Calu3 (cell line): ENCODE measurements around the gene ARMC7. TPM values are rescaled to one million over a fixed set of nuclear protein-coding genes. Genes with fewer than 3 reads are reported as not detected.

Experiments used
- BruUV-seq: library from RNA; stranded (reverse); fragments of 400-500 nt; replicated peaks from 2 replicates; lab custom pipeline; 2021; lab: Mats Ljungman, UMichigan
- CTCF ChIA-PET: fragments of 300-600 bp; sonication (Branson Sonifier 250); formaldehyde crosslinking; loops from one replicate; lab custom pipeline; 2022; ENCODE audit warnings: antibody characterized with exemption; lab: Charles Lee
- DNase-seq: peaks from one replicate; pipeline ENCODE4 v3.0.0; 2022
- H3K27ac Mint-ChIP-seq: one replicate; pipeline ENCODE4 v1.8.0; 2022; ENCODE audit warnings: mixed read lengths; ENCODE audit not compliant: unreplicated experiment
- H3K27me3 Mint-ChIP-seq: one replicate; pipeline ENCODE4 v1.8.0; 2022; ENCODE audit warnings: mixed read lengths; ENCODE audit not compliant: unreplicated experiment
- H3K36me3 Mint-ChIP-seq: one replicate; pipeline ENCODE4 v1.8.0; 2022; ENCODE audit warnings: mild to moderate bottlenecking, moderate library complexity, mixed read lengths; ENCODE audit not compliant: insufficient read depth, unreplicated experiment
- H3K4me1 Mint-ChIP-seq: one replicate; pipeline ENCODE4 v1.8.0; 2022; ENCODE audit warnings: mild to moderate bottlenecking, low read depth, mixed read lengths; ENCODE audit not compliant: unreplicated experiment
- H3K4me3 Mint-ChIP-seq: one replicate; pipeline ENCODE4 v1.8.0; 2022; ENCODE audit warnings: mild to moderate bottlenecking, low read depth, moderate library complexity, mixed read lengths; ENCODE audit not compliant: unreplicated experiment
- H3K9me3 Mint-ChIP-seq: one replicate; pipeline ENCODE4 v1.8.0; 2022; ENCODE audit warnings: low read depth, mixed read lengths; ENCODE audit not compliant: unreplicated experiment
- intact Hi-C: fragments of 100-400 bp; cut with micrococcal nuclease; formaldehyde crosslinking; loops from one replicate; pipeline ENCODE4 v1.10.0; 2022; ENCODE audit not compliant: unreplicated experiment
- total RNA-seq: library from RNA; stranded (reverse); gene quantifications from 2 replicates; pipeline ENCODE4 v1.2.3, GENCODE V29; 2022
- TF ChIP-seq, protein P1 (sequence below): fragments of 200-600 bp; IDR thresholded peaks from one replicate; pipeline ENCODE4 v1.8.0; 2022; ENCODE audit warnings: antibody characterized with exemption; ENCODE audit not compliant: unreplicated experiment

ARMC7 gene
- total RNA-seq, 1 experiment from 2014 or later = 18.6 TPM

DNA sequence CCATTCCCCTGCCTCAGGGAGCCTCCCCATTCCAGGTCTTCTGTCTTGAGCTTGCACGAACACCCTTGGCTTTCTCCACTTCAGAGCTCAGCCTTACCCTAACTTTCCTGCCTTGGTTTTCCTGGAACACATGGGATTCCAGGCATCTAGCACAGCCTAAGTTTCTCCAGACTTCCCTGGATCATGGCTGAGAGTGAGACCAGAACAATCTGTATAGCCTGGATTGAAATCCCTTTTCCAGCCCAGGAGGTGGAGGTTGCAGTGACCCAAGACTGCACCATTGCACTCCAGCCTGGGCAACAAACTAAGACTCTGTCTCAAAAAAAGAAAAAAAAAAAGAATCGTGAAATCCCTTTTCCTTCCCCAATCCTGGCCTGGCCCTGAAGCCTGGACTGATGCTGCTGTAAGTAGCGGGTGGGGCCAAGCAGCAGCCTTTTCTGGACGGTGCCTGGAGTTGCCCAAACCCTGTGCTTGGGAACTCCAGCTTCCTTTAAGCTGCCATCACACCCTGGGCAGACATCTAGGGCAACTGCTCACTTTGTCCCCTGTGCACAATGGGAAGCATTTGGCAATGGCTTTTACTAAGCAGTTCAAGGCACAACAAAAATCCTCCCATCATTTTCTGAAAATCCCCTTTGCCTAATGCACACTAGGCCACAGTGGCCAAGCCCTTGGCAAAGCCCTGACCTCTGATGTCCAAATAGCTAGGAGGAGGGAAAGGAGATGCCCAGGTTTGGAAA lies 34.0 kb upstream of the ARMC7 start:
- H3K4me1 Mint-ChIP-seq = peaks cover 17% of the 10 kb centered on the region
- no peak overlapping the region for H3K27ac Mint-ChIP-seq
- no peak overlapping the region for H3K4me3 Mint-ChIP-seq
- no peaks in the 10 kb centered on the region for H3K27me3 Mint-ChIP-seq
- BruUV-seq = no TSS peak
- CTCF ChIA-PET = no interaction called here
- intact Hi-C loops = no loop called here
- TF ChIP-seq, protein P1, sequence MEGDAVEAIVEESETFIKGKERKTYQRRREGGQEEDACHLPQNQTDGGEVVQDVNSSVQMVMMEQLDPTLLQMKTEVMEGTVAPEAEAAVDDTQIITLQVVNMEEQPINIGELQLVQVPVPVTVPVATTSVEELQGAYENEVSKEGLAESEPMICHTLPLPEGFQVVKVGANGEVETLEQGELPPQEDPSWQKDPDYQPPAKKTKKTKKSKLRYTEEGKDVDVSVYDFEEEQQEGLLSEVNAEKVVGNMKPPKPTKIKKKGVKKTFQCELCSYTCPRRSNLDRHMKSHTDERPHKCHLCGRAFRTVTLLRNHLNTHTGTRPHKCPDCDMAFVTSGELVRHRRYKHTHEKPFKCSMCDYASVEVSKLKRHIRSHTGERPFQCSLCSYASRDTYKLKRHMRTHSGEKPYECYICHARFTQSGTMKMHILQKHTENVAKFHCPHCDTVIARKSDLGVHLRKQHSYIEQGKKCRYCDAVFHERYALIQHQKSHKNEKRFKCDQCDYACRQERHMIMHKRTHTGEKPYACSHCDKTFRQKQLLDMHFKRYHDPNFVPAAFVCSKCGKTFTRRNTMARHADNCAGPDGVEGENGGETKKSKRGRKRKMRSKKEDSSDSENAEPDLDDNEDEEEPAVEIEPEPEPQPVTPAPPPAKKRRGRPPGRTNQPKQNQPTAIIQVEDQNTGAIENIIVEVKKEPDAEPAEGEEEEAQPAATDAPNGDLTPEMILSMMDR = no peak
- H3K36me3 Mint-ChIP-seq = peaks cover 18% of the 10 kb centered on the region
- no peaks in the 10 kb centered on the region for H3K9me3 Mint-ChIP-seq
- DNase-seq = no peak

DNA sequence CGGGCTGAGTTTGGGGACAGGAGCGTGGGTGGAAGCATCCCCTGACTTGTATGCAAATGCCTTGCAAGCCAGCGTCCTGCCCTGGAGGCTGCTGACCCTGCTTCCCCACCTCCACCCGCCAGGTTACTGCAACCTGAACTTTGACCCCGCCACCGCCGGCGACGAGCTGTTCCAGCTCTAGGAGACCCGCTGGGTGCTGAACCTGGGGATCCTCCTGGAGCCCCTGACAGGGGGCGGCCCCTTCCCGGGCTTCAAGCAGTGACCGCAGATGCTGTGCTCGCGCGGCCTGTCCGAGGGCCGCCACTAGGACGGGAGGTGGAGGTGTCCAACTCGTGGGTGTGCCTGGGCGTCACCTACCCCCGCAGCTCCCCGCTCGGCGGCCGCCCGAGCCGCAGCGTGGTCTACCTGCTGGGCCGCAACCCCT lies 32.7 kb upstream of the ARMC7 start:
- Mint-ChIP-seq H3K36me3 (peaks cover 18% of the 10 kb centered on the region), H3K9me3 (no peaks in the 10 kb centered on the region), H3K27ac (peak overlapping the region; percentile 84), H3K4me3 (peak overlapping the region; percentile 66), H3K27me3 (no peaks in the 10 kb centered on the region), H3K4me1 (peaks cover 17% of the 10 kb centered on the region)
- DNase-seq = peak; percentile 27
- intact Hi-C loops = no loop called here
- TF ChIP-seq, protein P1 = no peak
- CTCF ChIA-PET = no interaction called here
- BruUV-seq = no TSS peak

DNA sequence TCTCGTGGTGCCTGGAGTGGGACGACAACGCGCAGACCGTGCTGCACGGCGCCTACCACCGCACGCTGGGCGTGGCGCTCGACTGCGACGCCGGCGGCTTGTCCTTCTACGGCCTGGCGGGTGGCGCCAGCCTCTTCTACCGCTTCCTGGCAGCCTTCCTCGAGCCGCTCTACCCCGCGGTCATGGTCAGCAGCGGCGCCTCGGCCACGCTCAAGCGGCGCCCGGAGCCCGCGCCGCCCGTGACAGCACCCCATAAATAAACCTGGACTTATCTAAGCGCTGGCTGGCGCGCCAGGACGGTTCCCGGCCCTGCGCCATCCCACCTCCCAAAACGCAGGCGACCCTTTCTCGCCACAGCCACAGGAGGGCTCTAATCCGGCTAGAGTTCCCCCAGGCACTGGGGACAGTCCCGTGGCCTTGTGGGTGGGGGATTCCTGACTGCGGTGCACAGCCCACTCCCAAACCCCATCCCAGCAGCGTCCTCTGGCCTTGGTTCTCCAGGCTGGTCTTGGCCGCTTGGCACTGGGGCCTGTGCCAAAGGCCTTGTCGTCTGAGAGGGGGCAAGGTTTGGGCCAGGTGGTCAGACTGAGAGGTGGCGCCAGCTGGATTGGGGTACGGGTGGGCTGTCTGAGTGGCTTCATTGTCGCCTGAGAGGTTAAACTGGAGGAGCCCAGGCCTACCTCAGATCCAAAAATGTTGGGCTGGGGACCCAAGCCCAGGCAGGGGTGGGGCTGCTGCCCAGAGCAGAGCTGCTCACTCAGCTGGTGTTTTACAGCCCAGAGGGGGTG lies 32.1 kb upstream of the ARMC7 start:
- H3K27me3 Mint-ChIP-seq = no peaks in the 10 kb centered on the region
- H3K4me1 Mint-ChIP-seq = peaks cover 23% of the 10 kb centered on the region
- intact Hi-C loops = loop anchor here (2.0 kb wide), 1 partner anchor 19 kb away; no protein-coding TSS in a partner anchor
- peak; percentile 71 for DNase-seq
- H3K9me3 Mint-ChIP-seq = no peaks in the 10 kb centered on the region
- H3K36me3 Mint-ChIP-seq = peaks cover 21% of the 10 kb centered on the region
- CTCF ChIA-PET = interaction anchor here (0.9 to 2.4 kb wide), 8 partner anchors 8 to 36 kb away, joined by 3 to 17 read pairs (median 6); partner anchors contain the start of genes ARMC7 and SLC16A5
- peak overlapping the region; percentile 84 for H3K27ac Mint-ChIP-seq
- TF ChIP-seq, protein P1 = no peak
- no TSS peak for BruUV-seq
- H3K4me3 Mint-ChIP-seq = peak overlapping the region; percentile 66

DNA sequence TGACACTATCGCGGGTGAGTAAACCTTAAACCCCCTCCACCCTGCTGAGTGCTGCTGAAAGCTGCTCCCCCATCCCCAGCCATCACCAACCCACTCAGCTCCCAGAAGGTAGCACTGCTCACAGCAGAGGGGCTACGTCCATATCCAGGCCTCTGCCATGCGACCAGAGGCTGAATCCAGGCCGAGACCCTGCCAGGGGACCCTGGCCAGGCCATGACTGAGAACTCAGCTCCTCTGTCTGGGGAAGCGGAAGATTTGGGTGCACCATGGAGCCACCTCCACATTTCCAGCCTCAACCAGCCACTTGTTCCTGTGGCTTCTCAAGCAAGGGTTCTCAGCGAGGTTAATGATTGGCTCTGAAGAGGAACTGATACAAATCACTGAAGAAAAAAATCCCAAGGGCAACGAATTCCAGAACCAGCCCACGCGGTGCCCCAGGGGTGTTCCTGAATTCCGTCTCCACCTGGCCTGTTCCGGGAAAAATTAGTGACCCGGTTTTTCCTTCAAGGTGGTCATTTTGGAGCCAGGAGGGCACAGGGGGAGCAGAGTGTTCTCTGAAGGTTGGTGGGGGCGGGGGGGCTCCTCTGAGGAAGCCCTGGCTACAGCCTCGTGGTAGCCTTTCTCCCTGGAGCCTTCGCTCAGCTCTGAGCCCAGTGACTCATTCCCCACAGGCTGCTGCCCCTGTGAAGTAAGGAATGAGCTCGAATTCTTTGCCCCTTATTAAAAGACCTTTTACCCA lies 31.3 kb upstream of the ARMC7 start:
- peaks cover 27% of the 10 kb centered on the region for H3K4me1 Mint-ChIP-seq
- CTCF ChIA-PET = interaction anchor here (0.6 to 2.4 kb wide), 9 partner anchors 8 to 86 kb away, joined by 3 to 17 read pairs (median 6); partner anchors contain the start of genes ARMC7 and SLC16A5
- H3K27ac Mint-ChIP-seq = peak overlapping the region; percentile 84
- TSS peak; percentile 51 for BruUV-seq
- peak; percentile 76 for DNase-seq
- no peaks in the 10 kb centered on the region for H3K9me3 Mint-ChIP-seq
- TF ChIP-seq, protein P1 = no peak
- H3K36me3 Mint-ChIP-seq = peaks cover 22% of the 10 kb centered on the region
- intact Hi-C loops = loop anchor here (2.0 kb wide), 1 partner anchor 18 kb away; no protein-coding TSS in a partner anchor
- no peaks in the 10 kb centered on the region for H3K27me3 Mint-ChIP-seq
- peak overlapping the region; percentile 38 for H3K4me3 Mint-ChIP-seq
